ENCODE data around the gene POLE.

POLE gene

DNA sequence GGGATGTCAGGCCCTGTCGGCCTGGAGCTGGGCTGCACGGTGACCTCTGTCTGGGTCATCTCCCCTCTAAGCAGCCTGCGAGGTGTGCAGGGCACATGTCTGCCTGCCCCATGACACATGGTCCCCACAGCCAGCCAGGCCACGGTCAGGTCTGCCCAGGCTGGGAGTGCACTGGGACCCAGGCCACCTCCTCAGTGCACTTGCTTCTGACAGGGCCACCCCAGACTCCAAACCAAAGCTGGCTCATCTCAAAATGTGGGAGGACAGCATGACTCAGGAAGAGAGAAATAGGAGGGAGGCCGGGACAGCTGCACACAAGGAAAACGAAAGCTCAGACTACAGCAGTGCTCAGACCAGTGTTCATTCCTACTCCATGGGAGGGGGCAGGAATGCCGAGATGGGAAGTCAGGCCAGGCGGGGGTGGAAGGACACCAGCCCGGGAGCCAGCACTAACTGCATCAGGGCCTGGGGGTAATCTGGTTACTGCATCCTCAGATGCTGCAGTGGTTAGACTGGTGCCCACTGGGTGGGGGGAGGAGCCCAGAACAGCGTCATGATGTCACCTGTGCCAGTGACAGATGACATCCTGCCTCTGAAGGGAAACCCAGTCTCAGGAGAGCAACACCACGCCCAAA lies 64.6 kb downstream of the POLE start:
- in situ Hi-C loops (cut with HindIII; ENCODE audit: low pct_ligation_motif_present, low pct_unique_long_range_greater_than_20kb, low sequenced_read_pairs), result loop anchor here (25.0 kb wide), 1 partner anchor 485 kb away; the partner anchor contains the start of genes DDX51 and NOC4L
- peak; percentile 23 for DNase-seq

- DNase-seq, result no peak
- in situ Hi-C loops (cut with HindIII; ENCODE audit: low pct_ligation_motif_present, low pct_unique_long_range_greater_than_20kb, low sequenced_read_pairs), result loop anchor here (25.0 kb wide), 1 partner anchor 485 kb away; the partner anchor contains the start of genes DDX51 and NOC4L
Observed at GRCh38 chr12:132621657-132622435, 65.3 kb downstream of the POLE start.

DNA sequence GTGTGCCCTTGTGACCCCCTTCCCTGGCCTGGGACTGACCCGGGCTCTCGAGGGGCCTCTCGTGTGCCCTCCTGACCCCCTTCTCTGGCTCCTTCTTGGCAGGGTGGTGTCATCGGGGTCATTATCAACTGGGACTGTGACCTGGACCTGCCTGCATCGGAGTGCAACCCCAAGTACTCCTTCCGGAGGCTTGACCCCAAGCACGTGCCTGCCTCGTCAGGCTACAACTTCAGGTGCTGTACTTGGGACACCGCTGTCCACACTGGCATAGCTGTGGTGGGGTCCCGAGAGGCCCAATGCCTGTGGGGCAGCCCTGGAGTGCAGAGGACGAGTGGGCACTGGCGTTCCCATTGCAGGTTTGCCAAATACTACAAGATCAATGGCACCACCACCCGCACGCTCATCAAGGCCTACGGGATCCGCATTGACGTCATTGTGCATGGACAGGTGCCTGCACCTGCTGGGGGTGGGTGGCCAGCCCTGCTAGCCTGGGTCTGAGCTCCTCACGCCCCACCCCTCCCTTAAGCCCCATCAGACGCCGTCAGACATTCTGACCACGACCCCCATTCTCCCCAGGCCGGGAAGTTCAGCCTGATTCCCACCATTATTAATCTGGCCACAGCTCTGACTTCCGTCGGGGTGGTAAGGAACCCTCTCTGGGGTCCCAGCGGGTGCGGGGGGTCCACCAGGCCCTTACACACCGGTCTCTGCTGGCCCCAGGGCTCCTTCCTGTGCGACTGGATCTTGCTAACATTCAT lies 66.1 kb downstream of the POLE start:
- in situ Hi-C loops (cut with HindIII; ENCODE audit: low pct_ligation_motif_present, low pct_unique_long_range_greater_than_20kb, low sequenced_read_pairs), result loop anchor here (25.0 kb wide), 1 partner anchor 484 kb away; the partner anchor contains the start of genes DDX51 and NOC4L
- DNase-seq, result no peak

GRCh38 chr12:132620113-132620898 lies 66.8 kb downstream of the POLE start:
- in situ Hi-C loops (cut with HindIII; ENCODE audit: low pct_ligation_motif_present, low pct_unique_long_range_greater_than_20kb, low sequenced_read_pairs), result loop anchor here (25.0 kb wide), 1 partner anchor 483 kb away; the partner anchor contains the start of genes DDX51 and NOC4L

GRCh38 chr12:132619386-132620112 lies 67.6 kb downstream of the POLE start:
- in situ Hi-C loops (cut with HindIII; ENCODE audit: low pct_ligation_motif_present, low pct_unique_long_range_greater_than_20kb, low sequenced_read_pairs), result loop anchor here (25.0 kb wide), 1 partner anchor 482 kb away; the partner anchor contains the start of genes DDX51 and NOC4L
- DNase-seq, result no peak

More at GRCh38 chr12:132620113-132620898, 66.8 kb downstream of the POLE start:
- no peak for DNase-seq

DNA sequence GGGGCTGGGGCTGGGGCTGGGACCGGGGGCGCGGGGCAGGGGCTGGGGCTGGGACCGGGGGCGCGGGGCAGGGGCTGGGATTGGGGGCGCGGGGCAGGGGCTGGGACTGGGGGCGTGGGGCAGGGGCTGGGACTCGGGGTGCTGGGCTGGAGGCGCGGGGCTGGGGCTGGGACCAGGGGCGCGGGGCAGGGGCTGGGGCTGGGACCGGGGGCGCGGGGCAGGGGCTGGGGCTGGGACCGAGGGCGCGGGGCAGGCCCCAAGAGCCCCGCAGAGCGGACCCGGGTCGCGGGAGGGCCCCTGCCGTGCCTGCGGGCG lies 68.1 kb downstream of the POLE start:
- DNase-seq, result no peak
- in situ Hi-C loops (cut with HindIII; ENCODE audit: low pct_ligation_motif_present, low pct_unique_long_range_greater_than_20kb, low sequenced_read_pairs), result loop anchor here (25.0 kb wide), 1 partner anchor 482 kb away; the partner anchor contains the start of genes DDX51 and NOC4L

DNA sequence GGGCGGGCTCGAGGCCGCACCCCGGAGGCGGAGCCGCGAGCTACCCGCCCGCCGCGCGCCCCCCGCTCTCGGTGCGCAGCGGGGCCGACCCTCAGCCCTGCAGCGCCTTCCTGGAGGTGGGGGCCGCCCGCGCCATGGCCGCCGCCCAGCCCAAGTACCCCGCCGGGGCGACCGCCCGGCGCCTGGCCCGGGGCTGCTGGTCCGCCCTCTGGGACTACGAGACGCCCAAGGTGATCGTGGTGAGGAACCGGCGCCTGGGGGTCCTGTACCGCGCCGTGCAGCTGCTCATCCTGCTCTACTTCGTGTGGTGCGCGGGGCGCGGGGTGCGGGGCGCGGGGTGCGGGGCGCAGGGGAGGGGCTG lies 68.5 kb downstream of the POLE start, which contains the start of gene P2RX2:
TSS of gene P2RX2 (plus strand) at position 94 of the 361 bp plus-strand sequence. CDS start at position 135, 41 bp downstream.
- in situ Hi-C loops (cut with HindIII; ENCODE audit: low pct_ligation_motif_present, low pct_unique_long_range_greater_than_20kb, low sequenced_read_pairs), result loop anchor here (25.0 kb wide), 1 partner anchor 481 kb away; the partner anchor contains the start of genes DDX51 and NOC4L

DNA sequence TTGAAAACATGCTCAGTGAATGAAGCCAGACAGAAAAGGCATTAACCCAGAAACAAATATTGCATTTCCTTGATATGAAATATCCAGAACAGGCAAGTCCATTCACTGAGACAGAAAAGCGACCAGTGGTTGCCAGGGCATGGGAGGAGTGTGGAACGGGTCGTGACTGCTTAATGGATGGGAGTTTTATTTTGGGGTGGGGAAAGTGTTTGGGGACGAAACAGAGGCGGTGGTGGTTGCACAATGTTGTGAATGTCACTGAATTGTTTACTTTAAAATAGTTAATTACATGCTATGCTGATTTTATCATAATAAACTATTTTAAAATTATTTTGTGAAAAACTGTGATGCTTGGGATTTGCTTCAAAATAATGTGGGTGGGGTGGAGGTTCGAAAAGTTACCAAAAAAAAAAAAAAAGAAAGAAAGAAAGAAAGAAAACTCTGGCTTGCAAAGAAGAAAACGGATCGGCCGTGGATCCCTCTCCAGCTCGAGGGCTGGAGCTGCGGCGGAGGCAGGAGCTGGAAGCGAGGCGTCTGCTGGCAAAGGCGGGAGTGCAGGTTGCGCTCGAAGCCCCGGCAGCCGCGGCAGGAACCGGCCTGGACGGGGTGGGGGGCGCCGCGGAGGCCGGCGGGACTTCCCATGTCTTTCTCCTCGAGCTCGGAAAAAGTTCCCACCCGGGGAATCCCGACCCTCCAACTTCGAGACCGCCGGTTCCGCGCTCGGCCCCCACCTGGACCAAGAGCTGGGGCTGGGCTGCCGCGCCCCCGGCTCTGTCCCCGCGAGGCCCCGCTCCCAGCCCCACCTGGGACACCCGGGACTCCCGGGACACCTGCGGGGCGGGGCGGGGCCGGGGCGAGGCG lies 69.1 kb downstream of the POLE start:
- in situ Hi-C loops (cut with HindIII; ENCODE audit: low pct_ligation_motif_present, low pct_unique_long_range_greater_than_20kb, low sequenced_read_pairs), result loop anchor here (25.0 kb wide), 1 partner anchor 481 kb away; the partner anchor contains the start of genes DDX51 and NOC4L
- no peak for DNase-seq

More for the DNA sequence above, 68.5 kb downstream of the POLE start, which contains the start of gene P2RX2:
- no peak for DNase-seq

DNA sequence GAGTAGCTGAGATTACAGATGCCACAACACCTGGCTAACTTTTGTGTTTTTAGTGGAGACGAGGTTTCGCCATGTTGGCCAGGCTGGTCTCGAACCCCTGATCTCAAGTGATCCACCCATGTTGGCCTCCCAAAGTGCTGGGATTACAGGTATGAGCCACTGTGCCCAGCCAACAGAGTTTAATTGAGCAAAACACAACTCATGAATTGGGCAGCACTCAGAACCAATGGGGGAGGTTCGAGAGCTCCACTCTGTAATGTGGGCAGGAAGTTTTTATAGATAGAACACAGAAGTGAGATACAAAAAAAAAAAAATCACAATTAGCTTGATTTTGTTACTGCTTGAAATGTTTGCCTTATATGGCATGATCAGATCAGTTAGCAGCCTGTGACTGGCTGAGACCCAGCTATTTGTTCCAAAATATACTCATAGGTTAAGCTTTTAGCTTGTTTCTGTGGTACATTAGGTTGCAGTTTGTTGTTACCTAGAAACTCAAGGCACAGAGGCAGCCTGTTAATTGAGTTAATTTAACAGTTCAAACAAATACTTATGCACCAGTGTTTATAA lies 69.9 kb downstream of the POLE start:
- DNase-seq, result no peak
- in situ Hi-C loops (cut with HindIII; ENCODE audit: low pct_ligation_motif_present, low pct_unique_long_range_greater_than_20kb, low sequenced_read_pairs), result loop anchor here (25.0 kb wide), 1 partner anchor 480 kb away; the partner anchor contains the start of genes DDX51 and NOC4L

DNA sequence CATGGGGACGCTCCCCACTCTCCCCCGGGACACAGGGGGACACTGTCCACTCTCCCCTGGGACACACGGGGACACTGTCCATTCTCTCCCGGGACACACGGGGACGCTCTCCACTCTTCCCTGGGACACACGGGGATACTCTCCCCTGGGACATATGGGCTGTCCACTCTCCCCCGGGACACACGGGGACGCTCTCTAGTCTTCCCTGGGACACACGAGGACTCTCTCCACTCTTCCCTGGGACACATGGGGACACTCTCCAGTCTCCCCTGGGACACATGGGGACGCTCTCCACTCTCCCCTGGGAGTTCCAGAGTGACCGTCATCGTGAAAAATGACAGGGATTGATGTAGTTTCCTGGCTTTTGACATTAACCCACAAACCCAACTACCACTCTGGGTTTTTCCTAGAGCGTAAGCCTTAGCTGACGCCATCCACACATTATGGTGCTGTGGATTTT lies 71.5 kb downstream of the POLE start:
- no peak for DNase-seq
- in situ Hi-C loops (cut with HindIII; ENCODE audit: low pct_ligation_motif_present, low pct_unique_long_range_greater_than_20kb, low sequenced_read_pairs), result loop anchor here (25.0 kb wide), 1 partner anchor 478 kb away; the partner anchor contains the start of genes DDX51 and NOC4L

- in situ Hi-C loops (cut with HindIII; ENCODE audit: low pct_ligation_motif_present, low pct_unique_long_range_greater_than_20kb, low sequenced_read_pairs), result loop anchor here (25.0 kb wide), 1 partner anchor 478 kb away; the partner anchor contains the start of genes DDX51 and NOC4L
- DNase-seq, result peak; percentile 85
Observed at GRCh38 chr12:132614861-132615578, 72.1 kb downstream of the POLE start.

GRCh38 chr12:132614029-132614428 lies 73.1 kb downstream of the POLE start:
- no peak for DNase-seq
- in situ Hi-C loops (cut with HindIII; ENCODE audit: low pct_ligation_motif_present, low pct_unique_long_range_greater_than_20kb, low sequenced_read_pairs), result loop anchor here (25.0 kb wide), 1 partner anchor 477 kb away; the partner anchor contains the start of genes DDX51 and NOC4L

- in situ Hi-C loops (cut with HindIII; ENCODE audit: low pct_ligation_motif_present, low pct_unique_long_range_greater_than_20kb, low sequenced_read_pairs), result loop anchor here (25.0 kb wide), 1 partner anchor 474 kb away; the partner anchor contains the start of genes DDX51 and NOC4L
- no peak for DNase-seq
Observed at GRCh38 chr12:132611620-132612019, 75.5 kb downstream of the POLE start.

DNA sequence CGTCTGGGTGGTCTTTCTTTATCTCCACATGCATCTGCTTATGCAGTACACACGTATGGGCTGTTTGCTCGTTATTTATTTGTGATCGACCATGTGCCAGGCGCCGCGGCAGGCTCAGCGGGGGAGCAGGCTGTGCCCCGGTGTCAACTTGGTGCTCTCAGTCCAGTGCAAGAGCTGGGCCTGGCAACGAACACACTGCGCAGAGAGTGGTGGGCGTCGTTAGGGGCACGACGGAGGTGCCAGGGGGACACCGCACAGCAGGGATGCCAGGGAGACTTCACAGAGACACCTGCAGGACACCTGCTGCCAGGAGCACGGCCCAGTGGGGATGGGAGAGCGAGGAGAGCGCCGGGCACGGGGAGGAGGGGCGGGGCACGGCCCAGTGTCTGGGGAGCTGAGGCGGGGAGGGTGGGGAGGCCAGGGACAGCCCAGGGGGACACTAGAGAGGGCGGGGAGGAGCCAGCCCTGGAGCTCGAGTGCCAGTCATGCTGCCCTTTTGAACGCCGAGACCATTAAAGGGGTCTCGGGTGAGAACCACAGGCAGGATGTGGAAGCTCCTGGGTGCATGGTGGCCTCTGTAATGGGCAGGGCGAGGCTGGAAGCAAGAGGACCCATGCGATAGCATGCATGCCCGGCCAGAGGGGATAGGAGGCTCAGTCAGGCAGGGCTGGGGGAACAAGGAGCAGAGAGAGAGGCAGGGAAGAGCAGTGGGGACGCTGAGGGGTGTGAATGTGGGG lies 76.1 kb downstream of the POLE start:
- in situ Hi-C loops (cut with HindIII; ENCODE audit: low pct_ligation_motif_present, low pct_unique_long_range_greater_than_20kb, low sequenced_read_pairs), result loop anchor here (25.0 kb wide), 1 partner anchor 474 kb away; the partner anchor contains the start of genes DDX51 and NOC4L
- DNase-seq, result no peak

Data from ACHN (cell line).